Measurements from ENCODE around the gene KCNK15. TPM values are rescaled to one million over a fixed set of nuclear protein-coding genes. Genes with fewer than 3 reads are reported as not detected.

The KCNK15 gene
- total RNA-seq, 1 donor from 2014 or later, result 0.33 TPM

DNA sequence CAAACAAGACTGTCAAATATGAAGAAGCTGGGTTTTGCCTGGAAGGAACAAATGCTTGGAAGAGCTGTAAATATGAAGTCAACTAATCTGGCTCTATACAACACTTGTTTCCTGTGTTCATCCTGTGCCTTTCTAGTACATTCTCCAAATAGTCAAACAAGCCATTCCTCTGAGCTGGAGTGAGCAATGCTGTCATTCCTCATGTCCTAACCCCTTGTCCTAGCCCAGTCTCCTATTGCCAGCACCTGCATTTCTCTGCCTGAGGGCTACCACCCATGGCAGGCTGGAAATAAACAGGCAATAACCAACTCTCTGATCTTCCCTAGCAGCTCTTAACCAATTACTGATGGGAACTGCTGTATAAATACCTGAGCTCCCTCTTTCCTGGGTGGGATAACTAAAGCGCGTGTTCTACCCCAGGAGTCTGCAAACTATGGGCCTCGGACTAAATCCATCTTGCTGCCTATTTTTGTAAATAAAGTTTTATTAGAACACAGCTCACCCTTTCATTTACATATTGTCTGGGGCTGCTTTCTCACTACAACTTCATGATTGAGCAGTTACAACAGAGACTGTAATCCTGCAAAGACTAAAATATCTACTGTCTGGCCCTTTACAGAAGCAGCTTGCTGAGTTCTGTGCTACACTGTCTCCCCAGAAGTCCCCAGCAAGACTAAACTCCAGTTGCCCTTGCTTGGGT, 51.2 kb downstream of the KCNK15 start:
- Histone ChIP-seq H3K4me1 (no peaks in the 10 kb centered on the region), H3K4me3 (no peak overlapping the region), H3K36me3 (no peaks in the 10 kb centered on the region), H3K27me3 (ENCODE audit: low read depth) (peaks cover 30% of the 10 kb centered on the region), H3K27ac (replicated peaks) (no peak overlapping the region), H3K9me3 (replicated peaks) (no peaks in the 10 kb centered on the region)
- no peak for DNase-seq
- intact Hi-C loops (cut with micrococcal nuclease), result no loop called here
- no peak for TF ChIP-seq CTCF (IDR thresholded peaks at IDR 0.05; ENCODE audit: borderline replicate concordance)

- H3K4me1 ChIP-seq, result no peaks in the 10 kb centered on the region
- H3K4me3 ChIP-seq, result no peak overlapping the region
- no peaks in the 10 kb centered on the region for H3K36me3 ChIP-seq
- TF ChIP-seq CTCF (IDR thresholded peaks at IDR 0.05; ENCODE audit: borderline replicate concordance), result no peak
- H3K27ac ChIP-seq (replicated peaks), result no peak overlapping the region
- no peaks in the 10 kb centered on the region for H3K9me3 ChIP-seq (replicated peaks)
- intact Hi-C loops (cut with micrococcal nuclease), result no loop called here
- peaks cover 44% of the 10 kb centered on the region for H3K27me3 ChIP-seq (ENCODE audit: low read depth)
- DNase-seq, result no peak
Observed at GRCh38 chr20:44799691-44800090, 54.0 kb downstream of the KCNK15 start.

DNA sequence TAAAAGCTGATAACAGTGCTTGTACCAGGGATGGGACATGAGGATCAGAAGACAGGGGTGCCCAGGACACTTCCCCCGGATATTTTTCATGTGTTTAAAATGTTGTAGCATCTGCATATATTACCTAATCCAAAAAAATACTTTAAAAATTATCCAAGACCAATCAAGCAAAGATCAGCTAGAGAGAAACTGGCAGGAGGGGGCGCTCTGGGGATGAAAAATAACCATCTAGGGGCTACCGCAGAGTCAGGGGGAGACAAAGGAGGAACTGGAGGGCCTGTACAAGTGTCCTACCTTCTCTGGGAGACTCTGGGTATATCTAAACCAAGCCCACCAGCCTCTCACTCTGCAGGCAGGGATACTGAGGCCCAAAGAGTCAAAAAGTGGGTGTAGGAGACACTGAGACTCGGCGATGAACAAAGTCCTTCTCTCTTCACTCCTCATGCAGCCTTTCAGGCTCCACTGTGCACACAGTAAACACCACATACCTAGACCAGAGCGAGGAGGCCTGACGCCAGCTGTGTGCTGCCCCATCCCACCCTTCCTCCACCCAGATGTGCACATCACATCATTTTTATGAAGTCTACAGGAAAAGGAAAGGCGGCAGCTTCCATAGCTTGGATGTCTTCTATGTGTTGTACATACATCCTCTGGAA, 54.9 kb downstream of the KCNK15 start:
- Histone ChIP-seq H3K36me3 (no peaks in the 10 kb centered on the region), H3K27ac (replicated peaks) (no peak overlapping the region), H3K4me3 (no peak overlapping the region), H3K27me3 (ENCODE audit: low read depth) (peaks cover 44% of the 10 kb centered on the region), H3K9me3 (replicated peaks) (no peaks in the 10 kb centered on the region), H3K4me1 (no peaks in the 10 kb centered on the region)
- TF ChIP-seq CTCF (IDR thresholded peaks at IDR 0.05; ENCODE audit: borderline replicate concordance), result peak; percentile 15
- intact Hi-C loops (cut with micrococcal nuclease), result no loop called here
- DNase-seq, result no peak

Other genes starting within 250 kb of the KCNK15 start
- gene SERINC3, start 223.8 kb upstream of the KCNK15 start, total RNA-seq, result 88.4 TPM
- 172 TPM for gene PKIG, start 163.3 kb upstream of the KCNK15 start, total RNA-seq
- 6.7 TPM for gene ADA, start 94.2 kb upstream of the KCNK15 start, total RNA-seq
- 37.0 TPM for gene CCN5, start 30.5 kb upstream of the KCNK15 start, total RNA-seq
- 0.11 TPM for gene RIMS4, start 64.7 kb downstream of the KCNK15 start, total RNA-seq
- 106 TPM for gene YWHAB, start 139.8 kb downstream of the KCNK15 start, total RNA-seq
- 2.4 TPM for gene PABPC1L, start 164.2 kb downstream of the KCNK15 start, total RNA-seq
- gene TOMM34, start 214.5 kb downstream of the KCNK15 start, total RNA-seq, result 11.4 TPM
- 9.8 TPM for gene STK4, start 220.6 kb downstream of the KCNK15 start, total RNA-seq

Data from left ventricle myocardium inferior (tissue), 1 donor.